Globus pallidus (tissue), 1 donor: ENCODE data around the gene CEP170B.
"Not testable (repeated sequence)": the region's sequence is repeated elsewhere in the genome, so short reads cannot be mapped to it uniquely, and the experiment has no call there.

Experiments used
- DNase-seq: peaks from one replicate; pipeline ENCODE4 v3.0.0-alpha.2; 2015; ENCODE audit warnings: low spot score

CEP170B gene

DNA sequence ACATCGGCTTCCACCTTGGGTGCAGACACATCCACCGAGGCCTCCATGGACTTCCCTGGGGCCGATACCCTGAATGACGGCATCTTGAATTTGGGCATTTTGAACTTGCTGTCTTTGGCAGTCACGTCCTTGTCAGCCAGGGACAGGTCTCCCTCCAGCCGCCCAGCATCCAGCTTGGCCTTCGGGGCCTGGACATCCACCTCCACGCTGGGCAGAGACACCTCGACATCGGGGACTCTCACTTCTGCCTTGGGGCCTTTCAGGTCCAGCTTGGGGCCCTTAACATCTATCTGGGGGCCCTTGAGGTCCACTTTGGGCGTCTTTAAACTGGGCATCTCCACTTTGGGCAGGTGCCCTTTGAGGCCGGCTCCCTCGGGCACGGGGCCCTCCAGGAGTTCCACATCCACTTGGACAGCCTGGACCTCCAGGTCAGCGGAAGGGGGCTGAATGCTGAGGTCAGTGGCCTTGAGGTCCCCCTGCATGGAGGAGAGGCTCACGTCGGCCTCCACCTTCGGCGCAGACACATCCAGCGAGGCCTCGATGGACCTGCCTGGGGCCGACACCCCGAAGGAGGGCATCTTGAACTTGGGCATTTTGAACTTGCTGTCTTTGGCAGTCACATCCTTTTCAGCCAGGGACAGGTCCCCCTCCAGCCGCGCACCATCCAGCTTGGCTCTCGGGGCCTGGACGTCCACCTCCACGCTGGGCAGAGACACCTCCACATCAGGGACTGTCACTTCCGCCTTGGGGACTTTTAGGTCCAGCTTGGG, 79.6 kb downstream of the CEP170B start:
- not testable (repeated sequence) for DNase-seq

DNA sequence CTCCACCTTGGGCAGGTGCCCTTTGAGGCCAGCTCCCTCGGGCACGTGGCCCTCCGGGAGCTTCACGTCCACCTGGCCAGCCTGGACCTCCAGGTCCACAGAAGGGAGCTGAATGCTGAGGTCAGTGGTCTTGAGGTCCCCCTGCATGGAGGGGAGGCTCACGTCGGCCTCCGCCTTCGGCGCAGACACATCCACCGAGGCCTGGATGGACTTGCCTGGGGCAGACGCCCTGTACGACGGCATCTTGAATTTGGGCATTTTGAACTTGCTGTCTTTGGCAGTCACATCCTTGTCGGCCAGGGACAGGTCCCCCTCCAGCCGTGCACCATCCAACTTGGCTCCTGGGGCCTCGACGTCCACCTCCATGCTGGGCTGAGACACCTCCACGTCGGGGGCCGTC, 80.2 kb downstream of the CEP170B start:
- DNase-seq = not testable (repeated sequence)
